H9 (cell line): ENCODE results near the gene SLC9A1. TPM values are rescaled to one million over a fixed set of nuclear protein-coding genes. Genes with fewer than 3 reads are reported as not detected.

ENCODE experiments used
- DNase-seq: peaks from one replicate; pipeline ENCODE4 v3.0.0-alpha.2; 2017
- H2AFZ ChIP-seq: one replicate; pipeline ENCODE4 v1.6.1; 2013; ENCODE audit warnings: mild to moderate bottlenecking, low read length, control low read depth, moderate library complexity
- H2AK5ac ChIP-seq: 2 replicates; pipeline ENCODE4 v1.6.1; 2013; ENCODE audit warnings: low read length, control low read depth, mixed read lengths; ENCODE audit not compliant: insufficient read length
- H2BK120ac ChIP-seq: one replicate; pipeline ENCODE4 v1.6.1; 2013; ENCODE audit warnings: low read depth, mild to moderate bottlenecking, low read length, control low read depth, inconsistent platforms; ENCODE audit not compliant: poor library complexity, severe bottlenecking
- H2BK12ac ChIP-seq: 2 replicates; pipeline ENCODE4 v1.6.1; 2013; ENCODE audit warnings: low read length, control low read depth, mixed read lengths, low read depth; ENCODE audit not compliant: insufficient read length
- H2BK15ac ChIP-seq: 2 replicates; pipeline ENCODE4 v1.6.1; 2013; ENCODE audit warnings: low read depth, low read length, control low read depth
- H2BK20ac ChIP-seq: one replicate; pipeline ENCODE4 v1.6.1; 2013; ENCODE audit warnings: low read depth, mild to moderate bottlenecking, low read length, control low read depth, inconsistent platforms; ENCODE audit not compliant: poor library complexity, severe bottlenecking
- H2BK5ac ChIP-seq: 2 replicates; pipeline ENCODE4 v1.6.1; 2013; ENCODE audit warnings: low read length, control low read depth, mixed read lengths; ENCODE audit not compliant: insufficient read length
- H3K14ac ChIP-seq: 2 replicates; pipeline ENCODE4 v1.6.1; 2013; ENCODE audit warnings: low read length, control low read depth; ENCODE audit not compliant: insufficient read depth
- H3K18ac ChIP-seq: 2 replicates; pipeline ENCODE4 v1.6.1; 2013; ENCODE audit warnings: low read depth, mild to moderate bottlenecking, mixed read lengths, low read length, control low read depth; ENCODE audit not compliant: insufficient read length
- H3K23ac ChIP-seq: 2 replicates; pipeline ENCODE4 v1.6.1; 2013; ENCODE audit warnings: low read length, control low read depth, mixed read lengths, low read depth; ENCODE audit not compliant: insufficient read length
- H3K23me2 ChIP-seq: 2 replicates; pipeline ENCODE4 v1.6.1; 2013; ENCODE audit warnings: low read depth, mild to moderate bottlenecking, mixed read lengths, low read length, control low read depth; ENCODE audit not compliant: insufficient read length, poor library complexity, severe bottlenecking
- H3K27ac ChIP-seq: 2 replicates; pipeline ENCODE4 v1.5.1; 2013; ENCODE audit warnings: low read length, control low read depth, mixed read lengths, low read depth; ENCODE audit not compliant: insufficient read length
- H3K27me3 ChIP-seq: 2 replicates; pipeline ENCODE4 v1.6.1; 2013; ENCODE audit warnings: low read length, control low read depth, inconsistent platforms; ENCODE audit not compliant: insufficient read depth
- H3K4ac ChIP-seq: 2 replicates; pipeline ENCODE4 v1.6.1; 2013; ENCODE audit warnings: low read depth, mild to moderate bottlenecking, control low read depth, inconsistent platforms, low read length, moderate library complexity
- H3K4me1 ChIP-seq: 2 replicates; pipeline ENCODE4 v1.6.1; 2013; ENCODE audit warnings: low read length, control low read depth, inconsistent platforms; ENCODE audit not compliant: insufficient read depth
- H3K4me2 ChIP-seq: 2 replicates; pipeline ENCODE4 v1.6.1; 2013; ENCODE audit warnings: low read length, control low read depth, mixed read lengths; ENCODE audit not compliant: insufficient read length, insufficient read depth
- H3K56ac ChIP-seq: 2 replicates; pipeline ENCODE4 v1.6.1; 2013; ENCODE audit warnings: low read depth, mild to moderate bottlenecking, mixed read lengths, low read length, control low read depth; ENCODE audit not compliant: insufficient read length
- H3K79me1 ChIP-seq: 2 replicates; pipeline ENCODE4 v1.6.1; 2013; ENCODE audit warnings: low read depth, mild to moderate bottlenecking, moderate library complexity, low read length, control low read depth, inconsistent platforms; ENCODE audit not compliant: insufficient read depth, poor library complexity, severe bottlenecking
- H3K79me2 ChIP-seq: 2 replicates; pipeline ENCODE4 v1.6.1; 2013; ENCODE audit warnings: low read length, control low read depth, inconsistent platforms; ENCODE audit not compliant: insufficient read depth
- H3K9ac ChIP-seq: 2 replicates; pipeline ENCODE4 v1.6.1; 2013; ENCODE audit warnings: low read length, control low read depth, mixed read lengths; ENCODE audit not compliant: insufficient read length; ENCODE audit errors: extremely low read depth
- H3K9me3 ChIP-seq: one replicate; pipeline ENCODE4 v1.6.1; 2013; ENCODE audit warnings: low read depth, low read length, inconsistent platforms; ENCODE audit not compliant: control insufficient read depth
- H3T11ph ChIP-seq: one replicate; pipeline ENCODE4 v1.6.1; 2013; ENCODE audit warnings: mild to moderate bottlenecking, low read length, control low read depth, inconsistent platforms
- H4K20me1 ChIP-seq: one replicate; pipeline ENCODE4 v1.6.1; 2013; ENCODE audit not compliant: control insufficient read depth, insufficient read length, insufficient read depth
- H4K5ac ChIP-seq: 2 replicates; pipeline ENCODE4 v1.6.1; 2013; ENCODE audit warnings: low read depth, mild to moderate bottlenecking, mixed read lengths, low read length, control low read depth; ENCODE audit not compliant: insufficient read length
- H4K8ac ChIP-seq: replicated peaks from 2 replicates; pipeline ENCODE4 v1.6.1; 2013; ENCODE audit warnings: low read length, control low read depth, mixed read lengths, low read depth; ENCODE audit not compliant: insufficient read length
- H4K91ac ChIP-seq: 2 replicates; pipeline ENCODE4 v1.6.1; 2013; ENCODE audit warnings: low read depth, mild to moderate bottlenecking, moderate library complexity, mixed read lengths, low read length, control low read depth; ENCODE audit not compliant: insufficient read length
- H3K27ac Mint-ChIP-seq, 3 experiments: 2 replicates in 2 of 3; 3 replicates in 1 of 3; pipeline ENCODE4 v1.8.0; 2020 to 2021; ENCODE audit warnings: mixed read lengths in 3 of 3, mild to moderate bottlenecking in 1 of 3, moderate library complexity in 1 of 3
- H3K27me3 Mint-ChIP-seq: 2 replicates; pipeline ENCODE4 v1.8.0; 2021; ENCODE audit warnings: low read depth, mild to moderate bottlenecking, moderate library complexity, mixed read lengths
- H3K36me3 Mint-ChIP-seq, 3 experiments: 2 replicates in 2 of 3; 3 replicates in 1 of 3; pipeline ENCODE4 v1.8.0; 2020 to 2021; ENCODE audit warnings: low read depth in 3 of 3, mixed read lengths in 3 of 3; ENCODE audit not compliant: insufficient read depth in 1 of 3
- H3K4me1 Mint-ChIP-seq, 2 experiments: 2 replicates each; pipeline ENCODE4 v1.8.0; 2020; ENCODE audit warnings: mixed read lengths in 2 of 2
- H3K4me3 Mint-ChIP-seq, 2 experiments: 2 replicates in 1 of 2; 3 replicates in 1 of 2; pipeline ENCODE4 v1.8.0; 2020 to 2021; ENCODE audit warnings: mild to moderate bottlenecking in 2 of 2, mixed read lengths in 2 of 2, moderate library complexity in 1 of 2
- H3K9me3 Mint-ChIP-seq, 2 experiments: 2 replicates in 1 of 2; 3 replicates in 1 of 2; pipeline ENCODE4 v1.8.0; 2020; ENCODE audit warnings: mild to moderate bottlenecking in 2 of 2, mixed read lengths in 2 of 2, moderate library complexity in 1 of 2
- WGBS: extraction: QIAGEN DNeasy Blood & Tissue Kit; methylation state at CpG from one replicate; pipeline ENCODE4 v1.1.7; 2013; ENCODE audit warnings: missing lambda C conversion rate, low lambda C conversion rate, mixed read lengths; ENCODE audit not compliant: insufficient read length; ENCODE audit errors: extremely low coverage; 5-methylcytosine and 5-hydroxymethylcytosine counted together
- total RNA-seq: library from RNA; stranded (reverse); gene quantifications from 2 replicates; pipeline ENCODE4 v1.2.1, GENCODE V29; 2021
- TF ChIP-seq, protein P1 (sequence below): fragments of 200-600 bp; sonication (generic); conservative IDR thresholded peaks from 3 replicates; pipeline ENCODE4 v1.8.0; 2021; ENCODE audit warnings: antibody characterized with exemption, mild to moderate bottlenecking

SLC9A1 gene
- total RNA-seq, 1 experiment from 2014 or later: 20.8 TPM

GRCh38 chr1:27105018-27105417 is 49.9 kb downstream of the SLC9A1 start:
- Mint-ChIP-seq H3K36me3 (peaks cover 2 to 14% (median 10%) of the 10 kb centered on the region in 3 experiments; a peak in 6 of 7 replicates), H3K9me3 (no peaks in the 10 kb centered on the region), H3K4me3 (no peak overlapping the region; a peak in 1 of 5 replicates), H3K27ac (0 out of 7 replicates have a peak overlapping the region, but pooled peaks of 1 of the 3 experiments have one; percentile 34), H3K4me1 (peaks cover 10 to 15% of the 10 kb centered on the region in 2 experiments), H3K27me3 (no peaks in the 10 kb centered on the region)
- no peaks in the 10 kb centered on the region for H3K23me2 ChIP-seq
- H3K27ac ChIP-seq: no peak overlapping the region
- no peak overlapping the region for H3K9ac ChIP-seq
- H4K20me1 ChIP-seq: no peaks in the 10 kb centered on the region
- no peak overlapping the region for H3K4me2 ChIP-seq
- H3K79me1 ChIP-seq: no peaks in the 10 kb centered on the region
- no peak overlapping the region for H3K56ac ChIP-seq
- H3K23ac ChIP-seq: no peak overlapping the region
- no peak overlapping the region for H4K91ac ChIP-seq
- H2BK5ac ChIP-seq: no peak overlapping the region
- no peak overlapping the region for H4K5ac ChIP-seq
- H2BK15ac ChIP-seq: no peak overlapping the region
- TF ChIP-seq, protein P1, sequence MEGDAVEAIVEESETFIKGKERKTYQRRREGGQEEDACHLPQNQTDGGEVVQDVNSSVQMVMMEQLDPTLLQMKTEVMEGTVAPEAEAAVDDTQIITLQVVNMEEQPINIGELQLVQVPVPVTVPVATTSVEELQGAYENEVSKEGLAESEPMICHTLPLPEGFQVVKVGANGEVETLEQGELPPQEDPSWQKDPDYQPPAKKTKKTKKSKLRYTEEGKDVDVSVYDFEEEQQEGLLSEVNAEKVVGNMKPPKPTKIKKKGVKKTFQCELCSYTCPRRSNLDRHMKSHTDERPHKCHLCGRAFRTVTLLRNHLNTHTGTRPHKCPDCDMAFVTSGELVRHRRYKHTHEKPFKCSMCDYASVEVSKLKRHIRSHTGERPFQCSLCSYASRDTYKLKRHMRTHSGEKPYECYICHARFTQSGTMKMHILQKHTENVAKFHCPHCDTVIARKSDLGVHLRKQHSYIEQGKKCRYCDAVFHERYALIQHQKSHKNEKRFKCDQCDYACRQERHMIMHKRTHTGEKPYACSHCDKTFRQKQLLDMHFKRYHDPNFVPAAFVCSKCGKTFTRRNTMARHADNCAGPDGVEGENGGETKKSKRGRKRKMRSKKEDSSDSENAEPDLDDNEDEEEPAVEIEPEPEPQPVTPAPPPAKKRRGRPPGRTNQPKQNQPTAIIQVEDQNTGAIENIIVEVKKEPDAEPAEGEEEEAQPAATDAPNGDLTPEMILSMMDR: no peak
- H3K14ac ChIP-seq: no peak overlapping the region
- H3K4me1 ChIP-seq: no peaks in the 10 kb centered on the region
- H2AFZ ChIP-seq: no peak overlapping the region
- no peaks in the 10 kb centered on the region for H3K27me3 ChIP-seq
- H3K18ac ChIP-seq: no peak overlapping the region
- H3T11ph ChIP-seq: no peak overlapping the region
- H2BK120ac ChIP-seq: no peak overlapping the region
- H4K8ac ChIP-seq: no peak overlapping the region
- H2BK20ac ChIP-seq: no peak overlapping the region
- no peaks in the 10 kb centered on the region for H3K79me2 ChIP-seq
- H2AK5ac ChIP-seq: no peak overlapping the region
- no peak overlapping the region for H2BK12ac ChIP-seq
- no CpG with 5 or more reads among the region's 2 CpGs for WGBS
- H3K9me3 ChIP-seq: no peaks in the 10 kb centered on the region
- H3K4ac ChIP-seq: no peak overlapping the region
- no peak for DNase-seq
